ENCODE data around the gene AFF2.

AFF2 gene

GRCh38 chrX:148592595-148592994, 92.2 kb downstream of the AFF2 start:
- no peak for DNase-seq

GRCh38 chrX:148593146-148593545, 92.7 kb downstream of the AFF2 start:
- DNase-seq: no peak

- DNase-seq: no peak
Observed at GRCh38 chrX:148593987-148594386, 93.6 kb downstream of the AFF2 start.

- DNase-seq: no peak
Observed at GRCh38 chrX:148599404-148599803, 99.0 kb downstream of the AFF2 start.

- DNase-seq: no peak
Observed at GRCh38 chrX:148600131-148600530, 99.7 kb downstream of the AFF2 start.

GRCh38 chrX:148600581-148600980, 100.2 kb downstream of the AFF2 start:
- DNase-seq: no peak

- no peak for DNase-seq
Observed at GRCh38 chrX:148601034-148601433, 100.6 kb downstream of the AFF2 start.

GRCh38 chrX:148609515-148610327, 109.3 kb downstream of the AFF2 start:
- DNase-seq: peak in 1 of 5 donors; percentile 3

GRCh38 chrX:148610328-148610698, 109.9 kb downstream of the AFF2 start:
- no peak for DNase-seq

- DNase-seq: no peak
Observed at GRCh38 chrX:148611993-148612392, 111.6 kb downstream of the AFF2 start.

- no peak for DNase-seq
Observed at GRCh38 chrX:148612431-148612830, 112.0 kb downstream of the AFF2 start.

GRCh38 chrX:148613636-148614035, 113.2 kb downstream of the AFF2 start:
- no peak for DNase-seq

- no peak for DNase-seq
Observed at GRCh38 chrX:148615491-148615890, 115.1 kb downstream of the AFF2 start.

GRCh38 chrX:148618470-148619445, 118.3 kb downstream of the AFF2 start:
- no peak for DNase-seq

- DNase-seq: no peak
Observed at GRCh38 chrX:148620023-148620422, 119.6 kb downstream of the AFF2 start.

- DNase-seq: no peak
Observed at GRCh38 chrX:148624951-148625474, 124.6 kb downstream of the AFF2 start.

- DNase-seq: no peak
Observed at GRCh38 chrX:148628621-148629020, 128.2 kb downstream of the AFF2 start.

- DNase-seq: no peak
Observed at GRCh38 chrX:148629434-148629833, 129.0 kb downstream of the AFF2 start.

- no peak for DNase-seq
Observed at GRCh38 chrX:148632444-148632843, 132.0 kb downstream of the AFF2 start.

GRCh38 chrX:148633218-148633908, 132.9 kb downstream of the AFF2 start:
- DNase-seq: no peak

- no peak for DNase-seq
Observed at GRCh38 chrX:148634591-148634990, 134.2 kb downstream of the AFF2 start.

- no peak for DNase-seq
Observed at GRCh38 chrX:148643460-148643859, 143.0 kb downstream of the AFF2 start.

GRCh38 chrX:148647651-148648050, 147.2 kb downstream of the AFF2 start:
- no peak for DNase-seq
